KBM-7 (cell line): ENCODE data around the gene STX18.

ENCODE experiments used
- DNase-seq: peaks from one replicate; pipeline ENCODE4 v3.0.0-alpha.2; 2015
- in situ Hi-C: fragments of 300-500 bp; cut with MboI; formaldehyde crosslinking; loops from 2 replicates; pipeline ENCODE4 v1.14.3; 2020; ENCODE audit warnings: low sequenced_read_pairs, low pct_unique_long_range_greater_than_20kb, mixed read lengths

The STX18 gene

GRCh38 chr4:4413806-4414205, 128.0 kb downstream of the STX18 start:
- no peak for DNase-seq
- in situ Hi-C loops = no loop called here

- no peak for DNase-seq
Observed at GRCh38 chr4:4413373-4413725, 128.5 kb downstream of the STX18 start.

GRCh38 chr4:4412641-4413372, 129.0 kb downstream of the STX18 start:
- no peak for DNase-seq
- in situ Hi-C loops = no loop called here

More at GRCh38 chr4:4413373-4413725, 128.5 kb downstream of the STX18 start:
- in situ Hi-C loops = no loop called here

GRCh38 chr4:4411906-4412305, 129.9 kb downstream of the STX18 start:
- in situ Hi-C loops = no loop called here
- no peak for DNase-seq

GRCh38 chr4:4410271-4410670, 131.6 kb downstream of the STX18 start:
- in situ Hi-C loops = no loop called here
- no peak for DNase-seq

GRCh38 chr4:4409416-4410115, 132.3 kb downstream of the STX18 start:
- in situ Hi-C loops = no loop called here
- no peak for DNase-seq

- in situ Hi-C loops = no loop called here
- no peak for DNase-seq
Observed at GRCh38 chr4:4408576-4409335, 133.1 kb downstream of the STX18 start.

- in situ Hi-C loops = no loop called here
- DNase-seq = no peak
Observed at GRCh38 chr4:4408132-4408523, 133.7 kb downstream of the STX18 start.

- in situ Hi-C loops = no loop called here
- no peak for DNase-seq
Observed at GRCh38 chr4:4407299-4408131, 134.3 kb downstream of the STX18 start.

- in situ Hi-C loops = no loop called here
- no peak for DNase-seq
Observed at GRCh38 chr4:4406455-4407298, 135.2 kb downstream of the STX18 start.

- no peak for DNase-seq
- in situ Hi-C loops = no loop called here
Observed at GRCh38 chr4:4405358-4405962, 136.4 kb downstream of the STX18 start.

- no peak for DNase-seq
Observed at GRCh38 chr4:4402966-4403365, 138.9 kb downstream of the STX18 start.

GRCh38 chr4:4401036-4401435, 140.8 kb downstream of the STX18 start:
- no peak for DNase-seq
- in situ Hi-C loops = no loop called here

More at GRCh38 chr4:4402966-4403365, 138.9 kb downstream of the STX18 start:
- in situ Hi-C loops = no loop called here

- in situ Hi-C loops = no loop called here
- DNase-seq = no peak
Observed at GRCh38 chr4:4398430-4398829, 143.4 kb downstream of the STX18 start.

GRCh38 chr4:4397441-4397819, 144.4 kb downstream of the STX18 start:
- DNase-seq = no peak
- in situ Hi-C loops = no loop called here

- in situ Hi-C loops = no loop called here
- no peak for DNase-seq
Observed at GRCh38 chr4:4396628-4397440, 145.0 kb downstream of the STX18 start.

- DNase-seq = peak; percentile 16
Observed at GRCh38 chr4:4395849-4396627, 145.8 kb downstream of the STX18 start.

More at GRCh38 chr4:4395849-4396627, 145.8 kb downstream of the STX18 start:
- in situ Hi-C loops = no loop called here
